Neural progenitor cell (in vitro differentiated cells): ENCODE measurements around the gene TRAPPC3. TPM values are rescaled to one million over a fixed set of nuclear protein-coding genes. Genes with fewer than 3 reads are reported as not detected.

Experiments used
- DNase-seq: peaks from one replicate; pipeline ENCODE4 v3.0.0-alpha.2; 2016; ENCODE audit warnings: low spot score
- H2AFZ ChIP-seq: fragments of 200-600 bp; sonication (generic); replicated peaks from 2 replicates; pipeline ENCODE4 v1.6.1; 2016; ENCODE audit warnings: antibody characterized with exemption
- H3F3A ChIP-seq: fragments of 200-600 bp; sonication (generic); 2 replicates; pipeline ENCODE4 v1.6.1; 2016; ENCODE audit warnings: antibody characterized with exemption, low read depth
- H3K27ac ChIP-seq: fragments of 200-600 bp; sonication (generic); 2 replicates; pipeline ENCODE4 v1.5.1; 2016; ENCODE audit warnings: mild to moderate bottlenecking
- H3K27me3 ChIP-seq: fragments of 200-600 bp; sonication (generic); 2 replicates; pipeline ENCODE4 v1.6.1; 2016; ENCODE audit warnings: mild to moderate bottlenecking, moderate library complexity
- H3K36me3 ChIP-seq: fragments of 200-600 bp; sonication (generic); 2 replicates; pipeline ENCODE4 v1.5.1; 2016
- H3K4me1 ChIP-seq: fragments of 200-600 bp; sonication (generic); 2 replicates; pipeline ENCODE4 v1.6.1; 2016; ENCODE audit warnings: mixed run types
- H3K4me2 ChIP-seq: fragments of 200-600 bp; sonication (generic); 2 replicates; pipeline ENCODE4 v1.6.1; 2016
- H3K4me3 ChIP-seq: fragments of 200-600 bp; sonication (generic); 2 replicates; pipeline ENCODE4 v1.5.1; 2016
- H3K79me2 ChIP-seq: fragments of 200-600 bp; sonication (generic); 2 replicates; pipeline ENCODE4 v1.6.1; 2016; ENCODE audit warnings: low read depth
- H3K9ac ChIP-seq: fragments of 200-600 bp; sonication (generic); 2 replicates; pipeline ENCODE4 v1.6.1; 2016
- H3K9me3 ChIP-seq: fragments of 200-600 bp; sonication (generic); 2 replicates; pipeline ENCODE4 v1.5.1; 2016; ENCODE audit warnings: low read depth
- H4K20me1 ChIP-seq: fragments of 200-600 bp; sonication (generic); 2 replicates; pipeline ENCODE4 v1.6.1; 2016; ENCODE audit warnings: low read depth
- H3K27ac Mint-ChIP-seq: 3 replicates; pipeline ENCODE4 v1.8.0; 2021; ENCODE audit warnings: mixed read lengths
- H3K27me3 Mint-ChIP-seq: 2 replicates; pipeline ENCODE4 v1.8.0; 2022; ENCODE audit warnings: low read depth, mild to moderate bottlenecking, inconsistent platforms, moderate library complexity, mixed read lengths; ENCODE audit not compliant: insufficient read depth
- H3K36me3 Mint-ChIP-seq: 3 replicates; pipeline ENCODE4 v1.8.0; 2021; ENCODE audit warnings: mixed read lengths
- H3K4me1 Mint-ChIP-seq: 3 replicates; pipeline ENCODE4 v1.8.0; 2021; ENCODE audit warnings: mixed read lengths
- H3K4me3 Mint-ChIP-seq: 3 replicates; pipeline ENCODE4 v1.8.0; 2021; ENCODE audit warnings: mild to moderate bottlenecking, moderate library complexity, mixed read lengths
- H3K9me3 Mint-ChIP-seq: 3 replicates; pipeline ENCODE4 v1.8.0; 2020; ENCODE audit warnings: mixed read lengths
- CTCF ChIP-seq: fragments of 200-600 bp; sonication (generic); IDR thresholded peaks from 2 replicates; pipeline ENCODE4 v1.5.1; 2017; ENCODE audit warnings: antibody characterized with exemption, mild to moderate bottlenecking
- EZH2 ChIP-seq: fragments of 200-600 bp; sonication (generic); IDR thresholded peaks from 2 replicates; pipeline ENCODE4 v1.6.1; 2017; ENCODE audit warnings: antibody characterized with exemption, mild to moderate bottlenecking, moderate library complexity
- EZH2phosphoT487 ChIP-seq: fragments of 200-600 bp; sonication (generic); IDR thresholded peaks from 2 replicates; pipeline ENCODE4 v1.6.1; 2017; ENCODE audit warnings: antibody characterized with exemption
- total RNA-seq: library from RNA; depleted of rRNA; stranded (reverse); fragments of >200 nt; gene quantifications from 2 replicates; pipeline ENCODE4 v1.2.3, GENCODE V29; 2015; ENCODE audit warnings: low replicate concordance

The TRAPPC3 gene
- total RNA-seq, 1 donor from 2014 or later, result 44.9 TPM

DNA sequence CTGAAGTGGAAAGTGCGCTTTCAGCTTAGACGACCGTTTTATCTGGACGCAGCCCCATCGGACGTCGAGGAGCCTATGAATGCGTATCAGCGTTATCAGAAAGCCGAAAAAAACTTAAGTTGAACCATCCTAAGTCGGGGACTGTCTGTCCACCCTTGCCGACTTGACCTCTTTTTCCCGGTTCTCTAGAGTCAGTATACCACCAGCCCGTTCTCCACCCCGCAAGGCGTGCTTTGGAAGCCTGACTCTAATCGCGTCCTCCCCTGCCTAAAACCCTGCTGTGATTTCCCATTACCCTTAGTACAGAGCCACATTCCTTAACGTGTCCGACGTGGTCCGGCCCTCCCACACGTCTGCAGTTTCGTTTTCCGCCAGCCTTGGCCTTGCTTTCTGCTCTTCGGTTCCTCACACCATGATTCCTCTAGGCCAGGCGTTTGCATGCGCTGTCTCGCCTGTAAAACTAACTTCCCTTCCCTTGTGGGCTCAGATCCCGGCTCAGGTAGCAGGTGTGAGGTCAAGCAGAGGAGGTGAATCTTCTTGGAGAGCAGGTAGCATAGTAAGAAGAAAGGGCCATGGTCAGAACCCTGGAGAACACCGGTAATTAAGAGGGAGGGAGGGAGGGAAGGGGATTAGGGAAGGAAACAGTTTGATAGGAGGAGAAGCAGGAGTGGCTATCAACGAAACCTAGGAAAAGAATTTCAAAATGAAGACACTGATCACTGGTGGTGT is 59.7 kb downstream of the TRAPPC3 start:
- TF ChIP-seq CTCF, result no peak
- TF ChIP-seq EZH2phosphoT487, result no peak
- TF ChIP-seq EZH2, result no peak
- Histone ChIP-seq H3K79me2 (peaks cover 22% of the 10 kb centered on the region), H3K27me3 (no peaks in the 10 kb centered on the region), H3K4me1 (peaks cover 6% of the 10 kb centered on the region), H3K4me2 (peak overlapping the region; percentile 87), H3K4me3 (peak overlapping the region; percentile 78), H3K27ac (no peak overlapping the region), H3K36me3 (no peaks in the 10 kb centered on the region), H3K9ac (peak overlapping the region; percentile 71), H4K20me1 (peaks cover 10% of the 10 kb centered on the region), H3K9me3 (no peaks in the 10 kb centered on the region), H2AFZ (peak overlapping the region; percentile 82), H3F3A (peaks cover 5% of the 10 kb centered on the region)
- H3K9me3 Mint-ChIP-seq, result peaks cover 2% of the 10 kb centered on the region
- H3K4me1 Mint-ChIP-seq, result peaks cover 35% of the 10 kb centered on the region
- H3K36me3 Mint-ChIP-seq, result peaks cover 21% of the 10 kb centered on the region
- H3K27ac Mint-ChIP-seq, result peak overlapping the region; percentile 96
- H3K4me3 Mint-ChIP-seq, result peak overlapping the region; percentile 97
- H3K27me3 Mint-ChIP-seq, result peaks cover 3% of the 10 kb centered on the region
- peak; percentile 62 for DNase-seq

DNA sequence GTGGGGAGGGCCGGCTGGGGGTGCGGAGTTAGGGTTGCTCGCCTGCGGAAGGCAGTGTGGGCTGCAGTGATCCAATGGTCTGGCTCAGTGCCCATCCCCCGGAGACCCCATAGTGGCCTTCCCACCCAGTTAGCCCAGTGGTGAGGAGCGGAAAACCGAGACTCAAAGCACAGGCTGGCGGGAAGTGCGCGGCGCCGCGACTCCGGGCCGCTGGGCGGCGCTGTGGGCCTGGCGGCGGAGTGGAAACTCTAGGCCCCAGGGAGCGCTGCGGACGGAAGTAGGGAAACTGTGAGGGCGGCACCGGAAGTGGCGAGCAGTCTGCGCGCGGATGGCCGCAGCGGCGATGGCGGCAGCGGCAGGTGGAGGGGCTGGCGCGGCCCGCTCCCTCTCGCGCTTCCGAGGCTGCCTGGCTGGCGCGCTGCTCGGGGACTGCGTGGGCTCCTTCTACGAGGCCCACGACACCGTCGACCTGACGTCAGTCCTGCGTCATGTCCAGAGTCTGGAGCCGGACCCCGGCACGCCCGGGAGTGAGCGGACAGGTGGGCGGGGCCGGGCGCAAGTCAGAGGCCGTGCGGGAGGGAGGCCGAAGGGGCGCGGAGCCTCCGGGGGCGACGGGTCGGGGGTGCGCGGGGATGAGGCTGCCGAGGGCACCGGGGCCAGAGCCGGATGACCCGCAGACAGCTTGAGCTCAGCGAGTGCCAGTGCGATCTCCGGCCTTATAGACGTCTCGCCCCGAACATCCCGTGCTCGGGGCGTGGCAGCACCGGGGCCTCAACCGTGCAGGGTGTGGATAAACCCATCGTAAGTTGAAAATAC is 60.5 kb downstream of the TRAPPC3 start, which contains the start of gene ADPRS:
ADPRS (plus strand) TSS at position 316 of the 816 bp plus-strand sequence; CDS start at position 329, 13 bp downstream.
- H3K4me2 ChIP-seq, result peak within 1 kb of the TSS; percentile 87
- Mint-ChIP-seq H3K27ac (peak within 1 kb of the TSS; percentile 96), H3K4me3 (peak within 1 kb of the TSS; percentile 97), H3K27me3 (peaks cover 6% of the 10 kb centered on the region), H3K36me3 (peaks cover 21% of the 10 kb centered on the region), H3K9me3 (peaks cover 2% of the 10 kb centered on the region), H3K4me1 (peaks cover 38% of the 10 kb centered on the region)
- TF ChIP-seq CTCF, result peak; percentile 99
- TF ChIP-seq EZH2phosphoT487, result no peak
- peaks cover 22% of the 10 kb centered on the region for H3K79me2 ChIP-seq
- H3K4me3 ChIP-seq, result peak within 1 kb of the TSS; percentile 78
- peak within 1 kb of the TSS; percentile 82 for H2AFZ ChIP-seq
- DNase-seq, result peak; percentile 95
- peaks cover 11% of the 10 kb centered on the region for H3K4me1 ChIP-seq
- peaks cover 10% of the 10 kb centered on the region for H4K20me1 ChIP-seq
- H3K27me3 ChIP-seq, result no peaks in the 10 kb centered on the region
- H3F3A ChIP-seq, result peaks cover 10% of the 10 kb centered on the region
- no peaks in the 10 kb centered on the region for H3K36me3 ChIP-seq
- H3K27ac ChIP-seq, result no peak within 1 kb of the TSS
- H3K9me3 ChIP-seq, result no peaks in the 10 kb centered on the region
- H3K9ac ChIP-seq, result peak within 1 kb of the TSS; percentile 71

DNA sequence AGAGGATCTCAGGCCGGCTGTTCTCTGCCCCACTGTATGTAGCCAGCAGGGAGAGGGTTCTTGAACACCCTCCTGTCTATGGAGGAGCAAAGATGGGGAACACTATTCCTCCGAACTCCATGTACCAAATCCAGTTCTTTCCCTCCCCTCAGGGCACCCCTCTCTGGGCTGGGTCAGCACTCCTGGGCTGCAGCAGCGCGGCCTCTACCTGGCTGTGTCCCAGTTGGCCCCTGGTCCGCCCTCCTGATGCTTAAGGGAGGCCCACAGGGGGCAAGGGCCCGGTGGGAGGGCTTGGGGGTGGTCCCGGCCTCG is 61.1 kb downstream of the TRAPPC3 start:
- Mint-ChIP-seq H3K4me3 (peak overlapping the region; percentile 70), H3K9me3 (peaks cover 2% of the 10 kb centered on the region), H3K27ac (no peak overlapping the region), H3K4me1 (peaks cover 40% of the 10 kb centered on the region), H3K27me3 (peaks cover 8% of the 10 kb centered on the region), H3K36me3 (peaks cover 18% of the 10 kb centered on the region)
- peak overlapping the region; percentile 56 for H3K4me2 ChIP-seq
- H4K20me1 ChIP-seq, result peaks cover 10% of the 10 kb centered on the region
- no peak for DNase-seq
- H3K36me3 ChIP-seq, result no peaks in the 10 kb centered on the region
- TF ChIP-seq EZH2, result no peak
- TF ChIP-seq EZH2phosphoT487, result no peak
- no peak for TF ChIP-seq CTCF
- peak overlapping the region; percentile 53 for H2AFZ ChIP-seq
- H3K4me3 ChIP-seq, result peak overlapping the region; percentile 78
- peaks cover 10% of the 10 kb centered on the region for H3F3A ChIP-seq
- no peak overlapping the region for H3K9ac ChIP-seq
- H3K4me1 ChIP-seq, result peaks cover 11% of the 10 kb centered on the region
- H3K9me3 ChIP-seq, result no peaks in the 10 kb centered on the region
- H3K27me3 ChIP-seq, result no peaks in the 10 kb centered on the region
- H3K79me2 ChIP-seq, result peaks cover 22% of the 10 kb centered on the region
- H3K27ac ChIP-seq, result no peak overlapping the region
